GM18858 (cell line): ENCODE measurements around the gene CELA3A.
"Not testable (repeated sequence)": the region's sequence is repeated elsewhere in the genome, so short reads cannot be mapped to it uniquely, and the experiment has no call there.

Experiments used
- ATAC-seq: cut with Tn5 transposase; IDR thresholded peaks from one replicate; pipeline ENCODE4 v1.9.1; 2021; ENCODE audit not compliant: unreplicated experiment

CELA3A gene

DNA sequence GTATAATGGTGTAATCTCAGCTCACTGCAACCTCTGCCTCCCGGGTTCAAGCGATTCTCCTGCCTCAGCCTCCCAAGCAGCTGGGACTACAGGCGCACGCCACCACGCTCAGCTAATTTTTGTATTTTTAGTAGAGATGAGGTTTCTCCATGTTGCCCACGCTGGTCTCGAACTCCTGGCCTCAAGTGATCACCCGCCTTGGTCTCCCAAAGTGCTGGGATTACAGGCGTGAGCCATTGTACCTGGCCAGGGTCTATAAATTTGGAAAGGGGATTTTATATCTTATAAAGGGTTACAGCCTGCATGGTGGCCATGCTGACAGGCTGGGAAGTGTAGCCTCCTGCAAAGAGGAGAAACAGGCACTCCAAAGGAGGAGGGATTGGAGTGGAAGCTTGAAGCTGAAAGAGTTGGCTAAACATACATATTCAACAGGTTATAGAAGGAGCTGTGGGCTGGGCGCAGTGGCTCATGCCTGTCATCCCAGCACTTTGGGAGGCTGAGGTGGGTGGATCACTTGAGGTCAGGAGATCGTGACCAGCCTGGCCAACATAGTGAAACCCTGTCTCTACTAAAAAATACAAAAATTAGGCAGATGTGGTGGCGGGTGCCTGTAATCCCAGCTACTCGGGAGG, 13.2 kb downstream of the CELA3A start:
- not testable (repeated sequence) for ATAC-seq

DNA sequence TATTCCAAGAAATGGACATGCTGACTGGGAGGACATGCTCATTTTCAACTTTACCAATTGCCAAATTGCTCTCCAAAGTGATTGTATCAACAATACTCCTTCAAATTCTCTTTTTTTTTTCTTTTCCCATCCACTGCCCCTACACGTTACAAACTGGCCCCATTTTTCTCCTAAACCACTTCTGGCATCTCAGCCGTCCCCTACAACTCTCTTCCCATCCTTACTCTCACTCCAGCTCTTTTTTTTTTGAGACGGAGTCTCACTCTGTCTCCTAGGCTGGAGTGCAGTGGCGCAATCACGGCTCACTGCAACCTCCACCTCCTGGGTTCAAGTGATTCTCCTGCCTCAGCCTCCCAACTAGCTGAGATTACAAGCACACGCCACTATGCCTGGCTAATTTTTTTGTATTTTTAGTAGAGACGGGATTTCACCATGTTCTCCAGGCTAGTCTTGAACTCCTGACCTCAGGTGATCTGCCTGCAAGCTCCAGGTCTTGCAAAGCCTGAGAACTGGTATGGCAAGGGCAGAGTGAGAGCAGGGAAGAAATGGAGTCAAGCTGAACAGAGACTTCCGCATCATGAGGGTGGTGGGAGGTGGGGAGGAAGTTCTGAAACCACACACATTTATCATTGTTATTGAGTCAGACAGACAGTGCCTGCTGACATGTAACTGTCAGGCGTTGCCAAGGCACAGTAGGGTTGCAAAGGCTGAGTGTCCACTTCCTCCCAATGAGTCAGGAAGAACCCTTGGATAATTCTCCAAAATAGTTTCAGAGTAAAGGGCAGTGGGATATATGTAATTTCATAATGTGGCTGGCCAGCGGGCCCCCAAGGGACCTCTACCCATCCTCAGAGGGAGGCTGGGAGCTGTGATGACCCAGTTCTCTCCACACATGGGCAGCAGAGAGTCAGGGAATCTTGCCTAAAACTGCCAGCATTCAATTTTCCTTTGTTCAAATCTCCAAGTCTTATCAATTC, 17.4 kb downstream of the CELA3A start:
- ATAC-seq, result no peak

DNA sequence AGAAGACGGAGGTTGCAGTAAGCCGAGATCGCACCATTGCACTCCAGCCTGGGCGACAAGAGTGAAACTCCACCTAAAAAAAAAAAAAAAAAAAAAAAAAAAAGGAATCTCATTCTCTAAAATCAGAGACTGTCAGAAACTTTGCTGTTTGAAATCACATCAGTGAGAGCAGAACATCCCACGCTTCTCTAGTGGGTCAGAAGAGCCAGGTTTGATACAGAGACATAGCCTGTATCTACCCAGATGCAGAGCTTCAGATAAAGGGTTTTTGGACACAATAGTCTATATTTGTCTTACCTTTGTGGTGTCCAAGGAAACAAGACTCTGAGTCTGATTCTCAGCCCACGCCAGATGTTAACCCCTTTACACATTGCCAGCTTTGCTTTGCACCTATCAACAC, 19.6 kb downstream of the CELA3A start:
- ATAC-seq, result no peak

GRCh38 chr1:22024485-22025367, 23.3 kb downstream of the CELA3A start:
- ATAC-seq, result peak; percentile 23

DNA sequence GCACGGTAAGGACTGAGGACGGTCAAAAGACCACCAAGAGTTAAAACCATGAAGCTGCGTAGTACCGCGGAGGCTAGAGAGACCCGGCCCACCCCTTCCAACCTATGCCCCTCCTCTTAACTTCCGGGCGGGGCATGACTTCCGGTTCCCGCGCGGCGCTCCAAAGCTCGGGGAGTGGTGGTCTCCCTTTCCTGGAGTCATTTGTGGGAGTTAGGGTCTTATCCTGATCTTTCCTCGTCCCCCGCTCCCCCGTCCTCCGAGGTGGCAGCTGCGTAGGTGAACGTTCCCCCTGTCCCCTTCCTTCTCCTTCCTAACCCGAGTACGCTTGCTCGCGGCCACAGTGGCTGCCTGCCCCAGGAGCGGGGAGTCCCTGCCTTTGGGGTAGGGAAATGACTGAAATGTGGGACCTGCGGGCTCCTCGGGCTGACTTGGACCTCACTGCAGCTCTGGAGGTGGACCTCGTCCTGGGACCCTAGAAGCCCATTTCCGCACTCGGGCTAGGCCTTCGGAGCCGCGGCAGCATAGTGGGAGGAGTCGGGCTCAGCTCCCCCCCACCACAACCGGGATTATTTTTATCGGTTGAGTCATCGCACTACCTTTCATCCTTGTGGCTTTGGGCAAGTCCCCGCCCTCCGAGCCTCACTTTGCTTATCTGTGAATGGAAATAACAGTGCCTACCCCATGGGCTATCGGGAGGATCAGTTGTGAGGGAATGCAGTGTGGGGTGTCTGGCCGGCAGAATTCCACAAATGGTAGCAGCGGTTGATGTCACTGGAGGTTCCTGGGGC, 24.1 kb downstream of the CELA3A start:
- ATAC-seq, result peak; percentile 39

DNA sequence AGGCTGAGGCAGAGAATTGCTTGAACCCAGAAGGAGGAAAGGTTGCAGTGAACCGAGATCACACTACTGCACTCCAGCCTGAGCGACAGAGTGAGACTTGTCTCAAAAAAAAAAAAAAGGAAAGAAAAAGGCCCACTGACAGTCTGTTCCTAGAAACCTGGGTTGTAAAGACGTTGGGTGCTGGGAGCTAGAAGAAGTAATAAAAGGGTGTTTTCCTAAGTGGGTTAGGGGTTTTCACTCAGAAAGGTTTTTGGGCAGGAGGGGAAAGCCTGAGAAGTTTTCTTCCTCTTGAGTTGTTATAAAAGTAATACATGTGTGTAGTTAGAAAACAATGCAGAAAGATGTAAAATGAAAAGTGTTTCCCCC, 25.4 kb downstream of the CELA3A start:
- no peak for ATAC-seq

DNA sequence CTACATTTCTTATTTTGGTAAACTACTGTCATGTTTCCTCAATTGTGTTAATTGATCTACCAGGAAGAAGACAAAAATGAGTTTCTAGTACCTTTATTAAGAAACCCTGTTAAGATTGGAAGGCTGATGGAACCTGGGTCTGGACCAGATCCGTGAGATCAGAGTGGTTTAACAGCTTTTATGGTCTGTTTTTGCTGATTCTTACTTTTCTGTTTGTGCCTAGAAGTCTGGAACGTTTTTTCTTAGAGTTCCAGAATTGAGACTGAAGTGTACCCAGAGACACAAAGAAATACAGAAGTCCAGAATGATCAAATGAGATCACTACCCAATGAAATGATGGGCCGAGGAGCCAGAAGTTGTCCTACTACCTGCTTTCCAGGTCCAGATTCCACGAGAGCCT, 28.6 kb downstream of the CELA3A start:
- ATAC-seq, result no peak

DNA sequence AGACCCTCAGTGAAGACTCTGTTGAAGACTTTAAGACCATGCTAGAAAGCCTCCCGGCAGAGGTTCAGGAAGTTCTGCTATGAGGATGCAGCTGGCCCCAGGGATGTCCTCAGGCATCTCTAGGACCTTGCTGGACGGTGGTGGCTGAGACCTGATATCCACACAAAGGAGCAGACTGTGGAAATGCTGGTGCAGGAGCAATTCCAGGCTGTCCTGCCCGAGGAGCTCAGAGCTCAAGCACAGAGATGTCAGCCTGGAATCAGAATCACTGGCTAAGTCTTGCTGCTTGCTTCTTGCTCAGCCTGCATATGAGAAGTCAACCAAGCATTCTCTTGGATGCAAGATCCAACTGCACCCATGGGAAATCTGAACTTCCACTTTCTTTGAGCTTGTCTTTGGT, 29.0 kb downstream of the CELA3A start:
- ATAC-seq, result no peak

- no peak for ATAC-seq
Measured at GRCh38 chr1:22031214-22031962, 29.9 kb downstream of the CELA3A start.

DNA sequence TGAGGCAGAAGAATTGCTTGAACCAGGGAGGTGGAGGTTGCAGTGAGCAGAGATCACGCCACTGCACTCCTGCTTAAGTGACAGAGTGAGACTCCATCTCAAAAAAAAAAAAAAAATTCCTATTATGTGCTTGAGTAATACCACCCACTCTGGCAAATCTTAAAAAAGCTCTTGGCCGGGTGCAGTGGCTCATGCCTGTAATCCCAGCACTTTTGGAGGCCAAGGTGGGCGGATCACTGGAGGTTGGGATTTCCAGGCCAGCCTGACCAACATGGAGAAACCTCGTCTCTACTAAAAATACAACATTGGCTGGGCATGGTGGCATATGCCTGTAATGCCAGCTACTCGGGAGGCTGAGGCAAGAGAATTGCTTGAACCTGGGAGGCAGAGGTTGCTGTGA, 33.4 kb downstream of the CELA3A start:
- not testable (repeated sequence) for ATAC-seq

DNA sequence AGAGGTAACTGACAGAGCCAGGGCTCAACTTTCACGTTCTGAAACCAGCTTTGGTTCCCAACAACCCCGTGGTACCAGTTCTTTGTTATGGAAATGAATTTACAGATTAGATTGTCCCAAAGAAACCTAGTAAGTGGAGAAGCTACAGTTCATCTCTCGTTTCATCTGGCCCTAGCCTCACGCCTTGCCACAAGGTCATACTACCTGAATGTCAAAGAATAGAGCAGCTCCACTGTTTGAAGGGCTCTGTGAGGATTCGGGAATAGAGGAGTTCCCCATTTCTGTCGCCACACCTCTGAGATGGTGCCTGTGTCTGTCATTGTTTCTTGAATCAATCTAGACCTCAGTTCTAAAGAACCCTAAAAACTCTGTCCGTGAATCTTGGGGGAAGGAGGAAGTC, 36.1 kb downstream of the CELA3A start:
- ATAC-seq, result no peak

GRCh38 chr1:22038036-22038435, 36.6 kb downstream of the CELA3A start:
- ATAC-seq, result no peak

- peak; percentile 89 for ATAC-seq
Measured at GRCh38 chr1:22039594-22040285, 38.3 kb downstream of the CELA3A start.

- ATAC-seq, result no peak
Measured at GRCh38 chr1:22040286-22040623, 38.8 kb downstream of the CELA3A start.

DNA sequence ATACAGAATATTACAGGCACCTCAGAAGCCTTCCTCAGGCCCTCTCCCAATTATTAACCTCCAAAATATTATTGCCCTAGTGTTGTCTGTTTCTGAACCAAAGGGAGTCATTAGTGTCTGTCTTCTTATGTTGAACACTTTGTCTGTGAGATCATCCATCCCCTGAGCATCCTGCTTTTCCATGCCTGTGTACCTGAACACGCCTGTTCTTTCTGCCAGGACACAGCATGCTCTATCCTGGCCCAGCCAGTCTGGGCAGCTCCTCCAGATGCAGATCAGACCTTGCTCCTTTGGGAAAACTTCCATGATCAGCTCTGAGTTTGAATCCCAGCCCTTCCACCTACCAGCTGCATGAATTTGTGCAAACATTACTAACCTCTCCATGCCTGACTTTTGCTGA, 40.0 kb downstream of the CELA3A start:
- ATAC-seq, result no peak

- ATAC-seq, result no peak
Measured at GRCh38 chr1:22043198-22043769, 41.8 kb downstream of the CELA3A start.

DNA sequence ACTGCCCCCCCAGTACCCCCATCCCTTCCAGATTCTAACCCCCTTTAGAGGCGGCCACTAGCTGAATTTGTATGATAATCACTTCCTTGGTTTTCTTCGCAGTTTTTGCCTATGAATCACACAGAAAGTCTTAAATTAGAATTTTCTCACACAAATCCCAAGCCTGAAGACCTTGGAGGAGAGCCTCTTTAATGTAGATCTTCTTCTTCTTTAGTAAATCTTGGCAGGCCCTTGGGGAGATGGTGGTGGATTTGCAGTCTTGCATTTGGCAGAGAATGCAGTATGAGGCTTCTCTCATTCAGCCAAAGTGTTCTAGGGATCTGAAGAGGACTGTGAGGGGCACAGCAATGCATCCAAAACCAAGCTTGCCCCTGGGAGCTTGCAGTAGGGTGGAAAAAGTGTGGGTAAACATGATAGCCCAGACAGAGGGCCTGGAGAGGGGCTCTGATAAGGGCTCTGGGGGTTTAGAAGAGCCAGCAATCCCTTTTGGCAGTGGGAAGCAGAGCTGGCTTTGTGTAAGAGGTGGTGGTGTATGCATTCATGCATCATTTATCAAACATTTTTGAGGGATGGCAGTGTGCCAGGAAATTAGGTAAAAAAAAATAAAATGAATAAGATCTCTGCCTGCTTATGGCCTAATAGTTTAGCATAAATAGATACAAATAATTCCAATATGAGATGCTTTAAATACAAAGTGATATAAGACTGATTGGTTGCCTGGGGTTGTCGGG, 43.4 kb downstream of the CELA3A start:
- no peak for ATAC-seq

DNA sequence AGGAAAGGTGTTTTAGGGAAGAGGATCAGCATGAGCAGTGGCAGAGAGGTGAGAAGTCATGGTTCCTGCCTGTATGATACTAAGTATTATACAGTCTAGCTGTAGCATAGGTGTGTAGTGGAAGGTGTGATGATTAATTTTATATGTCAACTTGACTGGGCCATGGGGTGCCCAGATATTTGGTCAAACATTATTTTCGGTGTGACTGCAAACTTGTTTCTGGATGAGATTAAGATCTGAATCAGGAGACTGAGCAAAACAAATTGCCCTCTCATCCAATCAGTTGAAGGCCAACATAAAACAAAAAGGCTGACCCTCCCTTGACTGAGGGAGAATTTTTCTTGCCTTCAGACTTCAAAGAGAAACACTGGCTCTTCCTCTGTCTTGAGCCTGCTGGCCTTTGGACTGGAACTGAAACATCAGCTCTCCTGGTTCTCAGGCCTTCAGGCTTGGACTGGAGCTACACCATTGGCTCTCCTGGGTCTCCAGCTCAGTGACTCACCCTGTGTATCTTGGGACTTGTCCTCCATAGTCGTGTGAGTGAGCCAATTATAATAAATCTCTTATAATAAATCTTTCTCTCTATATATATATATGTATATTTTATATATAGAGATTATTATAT, 44.3 kb downstream of the CELA3A start:
- ATAC-seq, result no peak
